ENCODE results near the gene FLYWCH2. TPM values are rescaled to one million over a fixed set of nuclear protein-coding genes. Genes with fewer than 3 reads are reported as not detected.

Gene FLYWCH2
- total and polyA plus RNA-seq, 2 of the 13 experiments (the other 11 are each of a cell fraction or from before 2014, with no cell fraction given): 16.9 to 19.8 TPM

DNA sequence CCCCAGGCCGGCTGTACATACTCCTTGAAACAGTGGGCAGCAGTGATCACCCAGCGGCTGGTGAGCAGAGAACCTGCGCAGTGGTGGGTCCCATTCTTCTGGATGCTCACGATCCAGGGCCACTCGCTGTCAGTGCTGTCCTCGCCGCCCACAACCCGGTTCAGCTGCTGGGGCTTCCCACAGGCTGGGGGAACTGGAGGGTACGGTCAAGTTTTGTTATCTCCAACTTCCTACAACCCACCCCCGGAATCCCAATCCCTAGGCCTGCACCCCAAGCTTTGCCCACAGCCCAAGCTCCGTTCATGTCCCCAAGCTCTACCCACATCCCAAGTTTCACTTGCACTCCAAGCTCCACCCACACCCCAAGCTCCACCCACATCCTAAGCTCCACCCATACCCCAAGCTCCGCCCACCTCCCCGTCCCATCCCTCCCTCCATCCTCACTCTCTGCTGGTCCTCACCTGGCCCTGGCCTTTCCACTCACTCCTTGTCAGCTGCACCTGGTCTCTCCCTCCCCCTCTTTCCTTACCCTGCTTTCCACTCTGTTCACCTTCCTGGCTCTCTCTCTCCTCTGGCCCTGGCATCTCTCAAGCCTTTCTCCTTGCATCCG is 26.8 kb upstream of the FLYWCH2 start:
- Histone ChIP-seq H3K4me3 (replicated peaks in 1 of 3; ENCODE audit: insufficient read depth in 1 of 3, low read depth in 2 of 3, low read length in 3 of 3) (no peak overlapping the region), H3K9ac (ENCODE audit: insufficient read depth, low read depth, low read length) (no peak overlapping the region), H3K79me2 (ENCODE audit: insufficient read depth, low read length) (no peaks in the 10 kb centered on the region), H3K4me2 (ENCODE audit: low read depth, low read length) (no peak overlapping the region), H4K20me1 (ENCODE audit: insufficient read depth, low read length) (no peaks in the 10 kb centered on the region), H3K9me3 (ENCODE audit: low read length) (peaks cover 11% of the 10 kb centered on the region; the same call in 1 of the 2 replicates), H3K36me3 (replicated peaks in 1 of 2; ENCODE audit: control insufficient read depth in 1 of 2, insufficient read depth in 2 of 2, low read length in 2 of 2) (no peaks in the 10 kb centered on the region), H3K27ac (ENCODE audit: extremely low read length, insufficient read depth, low read length) (no peak overlapping the region), H3K4me1 (ENCODE audit: insufficient read depth, low read length) (peaks cover 16% of the 10 kb centered on the region), H3K27me3 (ENCODE audit: control insufficient read depth in 1 of 2, insufficient read depth in 2 of 2, low read length in 2 of 2) (peaks cover 0 to 2% of the 10 kb centered on the region in 2 experiments; a peak in 2 of 5 replicates), H2AFZ (ENCODE audit: low read length) (no peak overlapping the region)
- no TSS peak for BruUV-seq (replicated peaks)
- ChIA-PET CTCF (ENCODE audit: low intra/inter-chr PET ratio, low total read pairs) (interaction anchor here (4.2 kb wide), 1 partner anchor 12 kb away, joined by 30 read pairs; no protein-coding TSS in a partner anchor), POLR2A (interaction anchor here (2.1 kb wide), 1 partner anchor 12 kb away, joined by 11 read pairs; no protein-coding TSS in a partner anchor)
- intact Hi-C loops (cut with micrococcal nuclease; ENCODE audit: unreplicated experiment): no loop called here
- DNase-seq (ENCODE audit: low spot score) (no peak), FAIRE-seq (no peak), ATAC-seq (peak; percentile 30; the same call in 2 of the 3 replicates)
- 72% methylated on average over 12 of the region's 14 CpGs for WGBS (ENCODE audit: low lambda C conversion rate)
- TF ChIP-seq FOXK1 (CRISPR knock-in tag; IDR thresholded peaks at IDR 0.05; ENCODE audit: borderline replicate concordance, low read depth) (no peak), ZNF678 (CRISPR knock-in tag; IDR thresholded peaks at IDR 0.05) (no peak), KDM6A (CRISPR knock-in tag; IDR thresholded peaks at IDR 0.05; ENCODE audit: low read depth) (no peak), TCF12 (IDR thresholded peaks at IDR 0.05) (no peak), TCF12 (CRISPR knock-in tag; IDR thresholded peaks at IDR 0.05) (no peak)
- in situ Hi-C loops (cut with HindIII; ENCODE audit: extremely low pct_ligation_motif_present, low pct_unique_long_range_greater_than_20kb): no loop called here

GRCh38 chr16:2856686-2857450 is 26.1 kb upstream of the FLYWCH2 start:
- Histone ChIP-seq H3K79me2 (ENCODE audit: insufficient read depth, low read length) (no peaks in the 10 kb centered on the region), H2AFZ (ENCODE audit: low read length) (no peak overlapping the region), H3K4me2 (ENCODE audit: low read depth, low read length) (no peak overlapping the region), H3K4me1 (ENCODE audit: insufficient read depth, low read length) (peaks cover 16% of the 10 kb centered on the region), H3K9ac (ENCODE audit: insufficient read depth, low read depth, low read length) (no peak overlapping the region), H3K4me3 (replicated peaks in 1 of 3; ENCODE audit: insufficient read depth in 1 of 3, low read depth in 2 of 3, low read length in 3 of 3) (peak overlapping the region in 1 of 3 experiments; percentile 63; a peak in 1 of 6 replicates), H4K20me1 (ENCODE audit: insufficient read depth, low read length) (no peaks in the 10 kb centered on the region), H3K27me3 (ENCODE audit: control insufficient read depth in 1 of 2, insufficient read depth in 2 of 2, low read length in 2 of 2) (peaks cover 0 to 2% of the 10 kb centered on the region in 2 experiments; a peak in 2 of 5 replicates), H3K27ac (ENCODE audit: extremely low read length, insufficient read depth, low read length) (no peak overlapping the region), H3K36me3 (replicated peaks in 1 of 2; ENCODE audit: control insufficient read depth in 1 of 2, insufficient read depth in 2 of 2, low read length in 2 of 2) (no peaks in the 10 kb centered on the region), H3K9me3 (ENCODE audit: low read length) (peaks cover 12% of the 10 kb centered on the region; the same call in 1 of the 2 replicates)
- FAIRE-seq (no peak), ATAC-seq (no peak), DNase-seq (ENCODE audit: low spot score) (no peak)
- 60% methylated on average over 8 of the region's 24 CpGs for WGBS (ENCODE audit: low lambda C conversion rate)
- POLR2A ChIA-PET: interaction anchor here (0.6 to 2.1 kb wide), 2 partner anchors 11 to 279 kb away, joined by 3 to 11 read pairs; no protein-coding TSS in a partner anchor
- intact Hi-C loops (cut with micrococcal nuclease; ENCODE audit: unreplicated experiment): no loop called here
- in situ Hi-C loops (cut with HindIII; ENCODE audit: extremely low pct_ligation_motif_present, low pct_unique_long_range_greater_than_20kb): no loop called here
- CTCF ChIA-PET (ENCODE audit: low intra/inter-chr PET ratio, low total read pairs): no interaction called here
- BruUV-seq (replicated peaks): no TSS peak
- TF ChIP-seq RFXANK (CRISPR knock-in tag; IDR thresholded peaks at IDR 0.05): no peak
- no peak for TF ChIP-seq GFI1 (CRISPR knock-in tag; IDR thresholded peaks at IDR 0.05; ENCODE audit: borderline replicate concordance)
- no peak for TF ChIP-seq ZNF749 (CRISPR knock-in tag; IDR thresholded peaks at IDR 0.05; ENCODE audit: borderline replicate concordance)
- TF ChIP-seq HNF4A (CRISPR knock-in tag; IDR thresholded peaks at IDR 0.05): no peak
- no peak for TF ChIP-seq ZNF34 (CRISPR knock-in tag; IDR thresholded peaks at IDR 0.05; ENCODE audit: borderline replicate concordance)
- TF ChIP-seq NKX3-1 (CRISPR knock-in tag; IDR thresholded peaks at IDR 0.05): no peak
- TF ChIP-seq ZNF747 (CRISPR knock-in tag; IDR thresholded peaks at IDR 0.05; ENCODE audit: borderline replicate concordance): no peak
- no peak for TF ChIP-seq HHEX (CRISPR knock-in tag; IDR thresholded peaks at IDR 0.05)

Measured in HepG2 (cell line).